GM10266 (cell line): ENCODE results near the gene PCDHGA7.
"Not testable (repeated sequence)": the region's sequence is repeated elsewhere in the genome, so short reads cannot be mapped to it uniquely, and the experiment has no call there.

Experiments used
- DNase-seq: peaks from one replicate; pipeline ENCODE4 v3.0.0; 2012; ENCODE audit errors: extremely low spot score
- CTCF ChIP-seq: IDR thresholded peaks from 2 replicates; pipeline ENCODE4 v1.5.1; 2012; ENCODE audit warnings: mild to moderate bottlenecking, low read depth; ENCODE audit not compliant: control insufficient read depth, insufficient read depth; ENCODE audit errors: missing control alignments

Gene PCDHGA7

GRCh38 chr5:141412854-141413539 lies 30.5 kb downstream of the PCDHGA7 start, which contains the start of gene PCDHGA10:
Gene PCDHGA10, plus strand, starts transcription at chr5:141412987. Its CDS starts 189 bp downstream, at chr5:141413176.
- TF ChIP-seq CTCF = peak; percentile 77
- DNase-seq = peak; percentile 86

GRCh38 chr5:141413540-141414069 lies 31.1 kb downstream of the PCDHGA7 start:
- DNase-seq = no peak
- no peak for TF ChIP-seq CTCF

- DNase-seq = not testable (repeated sequence)
Observed at GRCh38 chr5:141414548-141415274, 32.2 kb downstream of the PCDHGA7 start.

- DNase-seq = not testable (repeated sequence)
Observed at GRCh38 chr5:141415275-141415618, 32.7 kb downstream of the PCDHGA7 start.

GRCh38 chr5:141417494-141418172 lies 35.1 kb downstream of the PCDHGA7 start, which contains the start of gene PCDHGB7:
Gene PCDHGB7, plus strand, starts transcription at chr5:141417677. Its CDS starts 183 bp downstream, at chr5:141417860.
- peak; percentile 85 for DNase-seq
- peak; percentile 81 for TF ChIP-seq CTCF

- TF ChIP-seq CTCF = no peak
Observed at GRCh38 chr5:141419074-141419880, 36.7 kb downstream of the PCDHGA7 start.

GRCh38 chr5:141420855-141421488 lies 38.4 kb downstream of the PCDHGA7 start, which contains the start of gene PCDHGA11:
Gene PCDHGA11, plus strand, starts transcription at chr5:141421051. Its CDS starts 177 bp downstream, at chr5:141421228.
- peak; percentile 90 for TF ChIP-seq CTCF
- peak; percentile 83 for DNase-seq

More at GRCh38 chr5:141419074-141419880, 36.7 kb downstream of the PCDHGA7 start:
- DNase-seq = no peak
